Measurements from ENCODE around the gene CSRNP3.

CSRNP3 gene

DNA sequence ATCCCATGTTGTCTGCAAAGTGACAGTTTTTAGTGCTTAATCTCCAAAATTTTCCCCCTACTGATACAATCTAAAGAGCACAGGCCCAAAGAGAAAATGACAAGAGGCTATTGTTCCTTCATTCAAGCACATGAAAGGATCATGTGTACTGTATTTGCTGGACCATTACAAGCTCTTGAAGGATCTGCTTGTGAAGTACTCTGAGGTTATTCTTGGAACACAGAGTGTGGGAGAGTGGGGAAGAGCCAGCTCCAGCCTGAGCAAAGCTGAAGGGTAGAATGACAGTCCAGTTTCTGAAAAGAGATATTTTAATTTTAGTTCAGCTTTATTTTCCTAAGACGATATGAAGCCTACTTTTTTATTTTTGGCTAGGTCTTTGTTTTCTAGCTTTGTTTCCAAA, 212.3 kb downstream of the CSRNP3 start:
- DNase-seq (ENCODE audit: low read depth in 2 of 2), result no peak

DNA sequence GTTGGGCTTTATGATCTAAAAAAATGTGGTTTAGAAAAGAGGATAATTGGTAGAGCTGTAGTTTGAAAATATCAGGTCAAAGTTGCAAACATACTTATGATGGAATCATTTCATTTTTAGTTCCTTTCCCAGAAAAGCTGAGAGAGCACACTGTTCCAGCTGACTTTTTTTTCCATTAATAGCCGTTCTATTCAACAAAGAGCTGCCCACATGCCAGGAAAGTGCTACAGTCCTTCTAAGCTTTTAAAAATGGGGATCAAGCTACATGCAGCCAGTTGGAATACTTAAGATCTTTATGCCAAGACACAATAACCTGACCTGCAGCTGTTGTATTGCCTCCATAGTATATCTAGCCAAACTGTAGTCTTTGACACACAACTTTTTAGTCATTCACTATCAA, 213.0 kb downstream of the CSRNP3 start:
- no peak for DNase-seq (ENCODE audit: low read depth in 2 of 2)

DNA sequence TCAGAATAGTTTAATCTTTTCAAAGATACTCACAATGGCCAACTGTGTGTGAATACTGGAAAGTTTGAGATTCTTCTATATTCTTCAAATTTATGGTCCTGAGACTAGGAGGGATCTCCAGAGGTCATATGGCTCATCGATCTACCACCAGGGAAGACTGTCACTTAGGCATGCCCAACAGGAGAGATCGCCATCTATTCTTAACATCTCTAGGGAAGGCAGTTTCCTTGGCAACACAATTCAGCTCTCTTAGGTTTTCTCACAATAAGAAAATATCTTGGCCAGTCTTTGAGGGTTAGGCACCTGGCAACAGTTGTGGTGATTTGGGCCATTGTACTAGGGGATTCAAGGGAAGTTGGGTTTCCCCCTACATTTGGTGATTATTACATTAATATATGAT, 217.3 kb downstream of the CSRNP3 start:
- no peak for DNase-seq (ENCODE audit: low read depth in 2 of 2)

DNA sequence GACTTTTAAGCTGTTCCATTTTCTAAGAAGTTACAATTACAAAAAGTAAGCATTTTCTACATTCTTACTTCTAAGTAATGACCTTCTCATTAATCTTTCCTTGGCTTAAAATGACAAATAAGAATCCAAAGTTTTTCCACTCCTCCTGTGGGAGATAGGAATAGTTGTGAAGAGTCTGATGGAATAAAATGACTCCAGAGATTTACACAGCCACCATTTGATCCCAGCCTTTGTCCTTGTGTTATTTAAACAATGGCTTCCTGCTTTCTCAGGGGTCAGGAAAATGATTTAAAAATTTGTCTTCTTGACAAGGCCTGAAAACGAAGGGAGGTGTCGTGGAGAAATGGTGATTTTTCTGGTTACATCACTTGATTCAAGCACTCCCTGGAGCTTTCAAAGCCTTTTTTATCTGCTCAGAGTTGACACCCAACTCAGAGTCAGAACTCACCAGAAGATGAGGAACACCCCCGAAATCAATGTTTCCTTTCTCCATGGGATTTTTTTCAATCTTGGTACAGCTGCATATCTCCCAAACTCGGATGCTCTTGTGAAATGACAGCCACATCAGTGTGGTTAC, 218.0 kb downstream of the CSRNP3 start:
- DNase-seq (ENCODE audit: low read depth in 2 of 2), result no peak

DNA sequence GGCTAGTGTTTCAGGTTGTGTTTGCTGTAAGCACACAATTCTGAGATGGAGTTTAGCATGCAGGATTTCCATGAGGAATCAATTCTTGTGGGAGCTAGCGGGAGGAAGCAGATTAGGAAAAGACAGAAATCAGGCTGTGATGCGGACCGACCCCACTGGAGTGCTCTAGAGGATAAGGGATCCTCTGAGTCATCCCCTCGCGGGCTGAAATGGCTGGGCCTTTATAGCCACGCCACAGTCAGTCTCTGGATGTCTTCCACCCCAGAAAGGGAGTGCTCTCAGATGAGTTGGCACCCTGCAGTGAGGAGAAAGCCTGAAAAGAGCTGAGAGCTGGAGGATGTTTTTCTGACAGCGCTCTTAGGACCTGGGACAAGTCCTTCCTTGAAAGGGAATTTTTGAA, 222.1 kb downstream of the CSRNP3 start:
- no peak for DNase-seq (ENCODE audit: low read depth in 2 of 2)

DNA sequence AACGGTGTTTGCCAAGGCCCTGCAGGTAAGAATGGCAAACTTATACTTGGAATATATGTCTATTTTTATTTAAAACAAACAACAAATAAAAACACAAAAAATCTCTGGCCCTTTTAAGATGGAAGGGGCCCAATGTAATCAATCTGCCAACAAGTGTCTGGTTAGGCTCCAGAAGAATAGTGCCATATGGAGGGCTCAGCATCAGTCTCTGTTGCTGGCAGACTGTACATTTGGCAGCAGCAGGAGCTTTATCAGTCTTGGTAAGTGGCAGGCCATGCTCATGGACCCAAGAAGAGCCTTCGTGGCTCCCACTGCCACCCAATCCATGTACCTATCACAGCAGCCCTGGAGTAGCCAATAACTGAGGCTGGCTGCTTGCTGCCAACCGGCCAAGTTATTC, 223.4 kb downstream of the CSRNP3 start:
- DNase-seq (ENCODE audit: low read depth in 2 of 2), result no peak

DNA sequence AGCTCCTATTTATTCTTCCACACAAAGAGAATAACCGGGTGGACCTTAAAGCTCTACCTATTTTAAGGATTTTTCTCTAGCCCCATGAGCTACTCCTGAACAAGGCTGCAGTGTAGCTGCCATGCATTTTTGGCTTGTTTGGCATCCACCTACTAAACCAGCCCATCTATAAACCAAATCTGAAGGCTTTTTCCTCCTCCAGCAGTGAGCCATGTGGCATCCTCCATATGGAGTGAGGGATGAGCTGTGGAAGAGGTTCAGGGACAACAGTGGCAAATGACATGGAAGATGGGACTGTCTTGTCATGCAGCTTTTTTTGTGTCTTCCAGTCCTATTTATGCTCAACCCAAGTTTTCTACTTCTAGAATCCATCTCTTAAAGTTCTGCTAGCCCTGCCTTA, 224.3 kb downstream of the CSRNP3 start:
- DNase-seq (ENCODE audit: low read depth in 2 of 2), result no peak

DNA sequence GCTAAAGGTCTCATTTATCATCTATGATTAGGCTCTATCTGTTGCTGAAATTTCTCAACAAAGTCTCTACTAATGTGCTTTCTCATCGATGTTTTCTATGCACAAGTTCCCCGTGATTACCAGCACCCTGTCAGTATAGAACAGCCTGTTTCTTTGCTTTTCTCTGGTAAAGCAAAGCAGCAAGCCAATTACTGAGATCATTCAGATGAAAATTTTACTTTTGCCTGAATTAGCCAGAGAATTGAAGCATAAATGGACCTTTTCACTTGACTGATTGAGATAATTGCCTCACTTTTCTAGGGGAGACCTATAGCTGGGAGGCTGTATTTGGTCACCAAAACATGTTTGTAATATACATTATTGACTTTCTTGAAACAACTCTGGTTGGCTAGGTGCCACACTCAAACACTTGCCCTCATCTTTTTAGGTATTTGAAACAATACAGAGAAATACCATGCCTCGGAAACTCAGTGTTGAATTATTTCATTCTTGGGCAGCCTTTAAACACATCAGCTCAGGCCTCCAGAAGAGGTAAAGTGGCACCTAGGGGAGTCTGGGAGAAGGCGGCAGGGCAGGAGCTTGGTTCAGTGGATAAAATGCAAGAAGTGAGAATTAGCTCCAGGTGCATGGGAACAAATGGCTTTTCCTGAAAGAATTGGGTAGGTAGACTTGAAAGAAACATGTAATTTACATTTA, 228.4 kb downstream of the CSRNP3 start:
- DNase-seq (ENCODE audit: low read depth in 2 of 2), result no peak

DNA sequence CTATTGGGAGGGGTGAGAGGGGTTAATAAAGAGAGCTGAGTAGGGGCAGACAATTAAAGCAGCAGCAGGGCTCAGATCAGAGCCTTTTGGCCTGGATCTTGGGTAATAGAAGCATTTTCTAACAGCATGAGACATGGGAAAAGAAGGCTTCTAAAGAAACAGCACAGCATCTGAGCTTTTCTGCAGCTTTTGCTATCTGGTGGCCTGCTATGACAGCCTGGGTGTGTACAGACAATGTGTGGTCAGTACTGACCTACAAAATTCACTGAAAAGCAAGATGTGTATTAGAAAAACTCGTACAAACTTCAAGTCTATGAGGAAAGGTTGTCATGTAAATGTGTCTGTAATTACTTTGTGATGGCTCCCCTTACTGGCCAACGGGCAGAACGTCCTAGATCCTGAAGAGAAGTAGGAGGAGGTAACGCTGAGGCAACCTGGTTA, 229.0 kb downstream of the CSRNP3 start:
- DNase-seq (ENCODE audit: low read depth in 2 of 2), result no peak

DNA sequence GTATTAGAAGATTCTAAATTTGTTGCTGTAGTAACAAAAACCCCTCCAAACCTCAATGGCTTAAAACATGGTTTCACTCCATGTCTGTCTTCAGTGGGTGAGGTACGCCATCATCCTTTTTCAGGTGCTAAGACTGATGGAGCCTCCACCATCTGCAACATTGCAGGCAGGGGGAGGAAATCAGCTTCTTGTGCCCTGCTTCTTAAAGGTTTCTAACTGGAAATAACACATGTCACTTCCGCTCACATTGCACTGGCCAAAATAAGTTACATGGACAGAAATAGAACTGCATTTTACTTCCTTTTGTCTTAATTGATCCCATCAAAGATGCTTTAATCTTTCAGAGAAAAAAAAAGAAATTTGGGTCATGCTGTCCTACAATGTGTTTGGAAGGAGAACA, 230.4 kb downstream of the CSRNP3 start:
- DNase-seq (ENCODE audit: low read depth in 2 of 2), result no peak

DNA sequence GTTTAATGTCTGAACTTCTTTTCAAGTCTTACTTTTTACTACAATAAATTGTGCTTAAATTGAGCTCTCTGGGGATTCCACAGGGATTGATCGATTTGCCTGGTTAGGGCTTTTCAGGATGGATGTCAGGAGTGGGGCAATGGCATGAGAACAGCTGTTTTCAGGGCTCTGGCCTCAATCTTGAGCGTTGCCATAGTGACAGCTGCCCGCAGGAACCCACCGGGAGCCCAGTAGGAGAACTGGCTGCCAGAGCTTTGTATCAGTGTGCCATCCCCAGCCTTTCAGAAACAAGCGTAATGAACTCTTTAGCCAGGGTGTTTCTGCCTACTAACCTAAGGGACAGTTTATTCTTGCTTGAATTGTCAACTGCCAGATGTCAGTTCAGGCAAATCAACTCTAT, 231.0 kb downstream of the CSRNP3 start:
- DNase-seq (ENCODE audit: low read depth in 2 of 2), result no peak

DNA sequence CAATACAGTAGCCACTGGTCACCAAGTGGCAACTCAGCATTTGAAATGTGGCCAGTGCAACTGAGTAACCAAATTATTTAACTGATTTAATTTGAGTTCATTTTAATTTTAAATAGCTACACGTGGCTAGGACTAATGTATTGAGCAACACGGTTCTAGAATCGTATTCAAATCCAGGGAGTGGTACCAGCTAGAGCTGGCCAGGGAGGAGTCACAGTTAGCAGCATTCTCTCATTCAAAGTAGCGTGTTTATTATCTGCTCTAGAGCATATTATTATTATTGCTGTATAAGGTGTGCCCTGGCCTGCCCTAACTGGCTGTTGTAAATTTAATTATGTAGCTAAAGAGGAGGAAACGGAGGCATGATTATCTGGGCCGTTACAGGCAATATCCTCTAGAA, 231.6 kb downstream of the CSRNP3 start:
- DNase-seq (ENCODE audit: low read depth in 2 of 2), result no peak

DNA sequence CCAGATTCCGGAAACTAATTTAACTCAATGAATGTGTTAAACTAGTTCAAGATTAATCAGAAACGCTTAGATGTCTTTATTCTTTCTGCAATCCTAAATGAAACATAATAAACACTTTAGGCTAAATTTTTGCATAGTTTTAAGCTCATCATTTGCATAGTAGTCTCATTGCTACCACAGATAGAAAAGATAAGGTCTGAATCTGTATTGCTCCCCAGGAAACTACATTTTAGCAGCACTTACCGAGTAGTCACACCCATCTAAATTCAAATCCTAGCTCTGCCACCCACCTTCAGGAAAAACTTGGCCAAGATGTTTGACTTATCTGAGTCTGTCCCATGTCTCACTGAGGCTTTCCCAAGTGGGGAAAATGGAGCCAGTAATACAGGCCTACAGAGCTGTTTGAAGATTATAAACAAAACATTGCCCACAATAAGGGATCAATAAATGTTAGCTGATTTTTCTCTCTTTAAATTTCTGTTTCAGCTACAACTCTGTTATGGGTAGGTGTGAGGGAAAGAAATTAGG, 237.5 kb downstream of the CSRNP3 start:
- no peak for DNase-seq (ENCODE audit: low read depth in 2 of 2)

DNA sequence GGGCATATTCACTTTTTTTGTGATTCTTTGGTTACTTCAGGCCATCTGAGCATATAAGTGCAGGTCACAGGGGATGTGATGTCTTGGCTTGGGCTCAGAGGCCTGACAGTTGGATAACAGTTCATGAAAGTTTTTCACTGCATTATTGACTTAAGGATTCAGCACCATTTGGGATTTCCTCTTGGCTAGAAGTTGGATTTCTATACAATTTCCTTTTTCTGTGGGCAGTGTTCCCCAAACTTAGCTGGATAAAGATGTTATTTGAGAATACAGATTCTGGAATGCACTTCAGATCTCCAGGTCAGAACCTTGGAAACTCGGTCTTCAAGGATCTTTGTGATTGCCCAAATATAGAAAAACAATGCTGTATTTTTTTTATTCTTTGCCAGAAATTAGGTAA, 246.6 kb downstream of the CSRNP3 start:
- DNase-seq (ENCODE audit: low read depth in 2 of 2), result no peak

DNA sequence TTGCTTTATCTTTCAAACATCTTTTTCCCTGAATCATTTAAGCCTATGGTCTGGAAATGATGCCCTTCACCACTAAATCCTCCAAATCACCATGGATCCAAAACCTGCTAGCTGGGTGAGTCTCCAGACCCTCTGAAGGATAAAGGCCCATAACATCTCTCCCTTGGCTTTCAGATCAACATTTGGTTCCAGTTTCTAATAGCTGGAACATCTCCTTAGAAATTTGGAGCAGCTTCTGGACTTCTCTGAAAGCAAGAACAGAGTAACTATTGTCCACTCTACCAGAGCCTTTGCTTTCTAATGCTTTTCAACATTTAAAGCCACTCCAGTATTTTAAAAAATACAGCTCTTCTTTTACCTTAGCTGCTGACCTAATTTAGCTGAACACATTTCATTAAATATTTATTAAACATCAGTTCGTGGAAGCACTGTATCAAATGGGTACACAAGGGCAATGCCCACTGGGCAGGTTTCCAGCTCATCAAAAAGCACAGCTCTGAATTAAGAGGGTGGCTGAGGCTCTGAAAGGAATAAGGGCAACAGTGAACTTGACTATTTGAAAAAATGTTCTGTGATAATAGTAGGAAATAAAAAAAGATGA, 249.2 kb downstream of the CSRNP3 start:
- DNase-seq (ENCODE audit: low read depth in 2 of 2), result no peak

DNA sequence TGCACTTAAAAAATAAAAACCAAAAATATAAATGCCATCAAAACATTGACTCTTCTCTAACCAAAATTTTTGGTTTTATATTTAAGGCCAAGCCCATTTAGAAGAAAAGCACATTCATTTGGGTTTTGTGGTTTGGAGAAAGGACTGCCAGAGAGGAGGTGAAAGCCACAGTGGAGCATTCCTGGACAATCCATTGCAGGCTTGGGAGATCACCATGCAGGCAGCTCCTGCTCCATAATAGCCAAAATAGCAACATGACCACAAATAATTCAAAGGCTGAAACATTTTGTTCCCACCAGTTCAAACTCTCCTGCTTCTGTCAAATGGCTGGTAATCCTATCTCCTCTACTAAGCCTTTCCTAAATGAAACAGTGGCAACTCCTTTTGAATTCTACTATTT, 251.0 kb downstream of the CSRNP3 start:
- DNase-seq (ENCODE audit: low read depth in 2 of 2), result no peak

DNA sequence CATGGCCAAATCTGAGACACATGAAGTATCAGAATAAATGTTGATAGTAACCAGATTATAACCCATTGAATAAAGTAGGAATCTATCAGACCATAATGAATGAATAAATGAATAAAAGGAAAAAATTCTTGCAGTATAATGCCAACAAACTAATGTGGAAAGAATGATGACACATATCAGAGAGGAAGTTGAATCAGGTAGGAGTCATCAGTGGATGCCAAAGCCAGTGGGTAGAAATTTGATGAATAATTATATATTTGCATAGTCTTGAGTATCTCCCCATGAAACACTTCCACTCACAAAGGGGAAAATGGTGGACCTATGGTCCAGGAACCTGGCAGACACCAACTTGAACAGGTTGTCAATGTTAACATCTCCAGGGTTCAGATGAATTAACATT, 255.9 kb downstream of the CSRNP3 start:
- no peak for DNase-seq (ENCODE audit: low read depth in 2 of 2)
